ENCODE results near the gene BTRC.
A peak's percentile ranks its signal among the peaks of the same experiment; 100 is the strongest.
"Not testable (repeated sequence)": the region's sequence is repeated elsewhere in the genome, so short reads cannot be mapped to it uniquely, and the experiment has no call there.

The BTRC gene

GRCh38 chr10:101388676-101389276 lies 34.8 kb downstream of the BTRC start:
- DNase-seq = no peak

GRCh38 chr10:101389532-101389931 lies 35.6 kb downstream of the BTRC start:
- not testable (repeated sequence) for DNase-seq

- no peak for DNase-seq
Observed at GRCh38 chr10:101389986-101390531, 36.1 kb downstream of the BTRC start.

GRCh38 chr10:101393378-101393777 lies 39.4 kb downstream of the BTRC start:
- no peak for DNase-seq

GRCh38 chr10:101394524-101395133 lies 40.7 kb downstream of the BTRC start:
- no peak for DNase-seq

- DNase-seq = no peak
Observed at GRCh38 chr10:101397140-101397539, 43.2 kb downstream of the BTRC start.

GRCh38 chr10:101400585-101400984 lies 46.6 kb downstream of the BTRC start:
- DNase-seq = no peak

- no peak for DNase-seq
Observed at GRCh38 chr10:101402711-101403110, 48.7 kb downstream of the BTRC start.

GRCh38 chr10:101403161-101403560 lies 49.2 kb downstream of the BTRC start:
- no peak for DNase-seq

GRCh38 chr10:101405001-101405400 lies 51.0 kb downstream of the BTRC start:
- DNase-seq = no peak

- no peak for DNase-seq
Observed at GRCh38 chr10:101411598-101411997, 57.6 kb downstream of the BTRC start.

- no peak for DNase-seq
Observed at GRCh38 chr10:101414034-101414433, 60.1 kb downstream of the BTRC start.

- no peak for DNase-seq
Observed at GRCh38 chr10:101415884-101416283, 61.9 kb downstream of the BTRC start.

- DNase-seq = not testable (repeated sequence)
Observed at GRCh38 chr10:101421967-101422366, 68.0 kb downstream of the BTRC start.

GRCh38 chr10:101425535-101425934 lies 71.6 kb downstream of the BTRC start:
- DNase-seq = no peak

- DNase-seq = no peak
Observed at GRCh38 chr10:101428036-101428435, 74.1 kb downstream of the BTRC start.

- DNase-seq = no peak
Observed at GRCh38 chr10:101429423-101429822, 75.5 kb downstream of the BTRC start.

GRCh38 chr10:101436302-101436701 lies 82.3 kb downstream of the BTRC start:
- no peak for DNase-seq

GRCh38 chr10:101438881-101439391 lies 85.0 kb downstream of the BTRC start:
- no peak for DNase-seq

- DNase-seq = peak; percentile 15
Observed at GRCh38 chr10:101441541-101442455, 87.8 kb downstream of the BTRC start.

GRCh38 chr10:101442456-101442800 lies 88.5 kb downstream of the BTRC start:
- no peak for DNase-seq

- DNase-seq = no peak
Observed at GRCh38 chr10:101444058-101444898, 90.3 kb downstream of the BTRC start.

GRCh38 chr10:101446071-101446470 lies 92.1 kb downstream of the BTRC start:
- DNase-seq = no peak
